NB4 (cell line): ENCODE results near the gene INHA.

ENCODE experiments used
- DNase-seq: peaks from one replicate; pipeline ENCODE4 v3.0.0; 2010; ENCODE audit warnings: low read depth
- H3K4me3 ChIP-seq: one replicate; pipeline ENCODE4 v1.5.1; 2011; ENCODE audit warnings: mild to moderate bottlenecking, low read depth, low read length, moderate library complexity
- CTCF ChIP-seq: IDR thresholded peaks from one replicate; pipeline ENCODE4 v1.5.1; 2012; ENCODE audit warnings: low read depth, low read length
- MAX ChIP-seq: IDR thresholded peaks from 2 replicates; pipeline ENCODE4 v1.6.1; 2011; ENCODE audit warnings: low read depth, low read length
- MYC ChIP-seq: IDR thresholded peaks from 2 replicates; pipeline ENCODE4 v1.6.1; 2011; ENCODE audit warnings: low read depth, low read length
- POLR2A ChIP-seq: IDR thresholded peaks from 2 replicates; pipeline ENCODE4 v1.6.1; 2011; ENCODE audit warnings: mild to moderate bottlenecking; ENCODE audit not compliant: insufficient read length; ENCODE audit errors: extremely low read depth

INHA gene

GRCh38 chr2:219609149-219609750 is 37.1 kb downstream of the INHA start:
- DNase-seq, result no peak
- TF ChIP-seq MYC, result no peak
- H3K4me3 ChIP-seq, result no peak overlapping the region

- no peak for DNase-seq
- TF ChIP-seq MYC (no peak), CTCF (no peak), POLR2A (no peak), MAX (no peak)
- no peak overlapping the region for H3K4me3 ChIP-seq
Measured at GRCh38 chr2:219611306-219611705, 39.2 kb downstream of the INHA start.

GRCh38 chr2:219611866-219612576 is 39.9 kb downstream of the INHA start:
- DNase-seq, result no peak
- H3K4me3 ChIP-seq, result no peak overlapping the region
- no peak for TF ChIP-seq MYC

GRCh38 chr2:219612577-219613286 is 40.6 kb downstream of the INHA start:
- TF ChIP-seq MYC (no peak), CTCF (no peak), MAX (no peak), POLR2A (no peak)
- no peak overlapping the region for H3K4me3 ChIP-seq
- DNase-seq, result no peak

- TF ChIP-seq POLR2A, result no peak
- TF ChIP-seq MAX, result no peak
- TF ChIP-seq MYC, result no peak
- TF ChIP-seq CTCF, result no peak
- H3K4me3 ChIP-seq, result no peak overlapping the region
- DNase-seq, result no peak
Measured at GRCh38 chr2:219613461-219614070, 41.5 kb downstream of the INHA start.

- DNase-seq, result no peak
- TF ChIP-seq POLR2A (no peak), MAX (no peak)
- no peak overlapping the region for H3K4me3 ChIP-seq
Measured at GRCh38 chr2:219614076-219614860, 42.2 kb downstream of the INHA start.

GRCh38 chr2:219615036-219615435 is 42.9 kb downstream of the INHA start:
- DNase-seq, result no peak
- TF ChIP-seq CTCF (no peak), MAX (no peak), MYC (no peak), POLR2A (no peak)
- no peak overlapping the region for H3K4me3 ChIP-seq
